ENCODE data around the gene LCN1. TPM values are rescaled to one million over a fixed set of nuclear protein-coding genes. Genes with fewer than 3 reads are reported as not detected.

The LCN1 gene
- total RNA-seq, 1 donor from 2014 or later: not detected

GRCh38 chr9:135570456-135570855 is 49.2 kb downstream of the LCN1 start:
- H3K9me3 Mint-ChIP-seq (ENCODE audit: low read depth): peaks cover 19% of the 10 kb centered on the region

DNA sequence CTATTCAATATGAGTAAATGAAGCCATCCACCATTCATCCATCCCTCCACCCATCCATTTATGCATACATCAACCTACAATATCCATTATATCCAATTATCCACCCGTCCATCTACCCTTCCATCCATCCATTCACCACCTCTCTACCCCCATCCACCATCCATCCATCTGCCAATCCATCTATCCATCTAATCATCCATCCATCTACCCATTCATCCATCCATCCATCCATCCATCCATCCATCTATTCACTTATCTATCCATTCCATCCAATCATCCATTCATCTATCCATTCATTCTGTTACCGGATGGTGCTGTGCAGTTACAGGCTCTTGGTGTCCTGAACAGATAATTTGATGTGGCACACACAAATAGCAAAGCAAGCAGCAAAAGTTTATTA is 51.0 kb downstream of the LCN1 start:
- Mint-ChIP-seq H3K9me3 (ENCODE audit: low read depth) (peaks cover 19% of the 10 kb centered on the region), H3K27ac (no peak overlapping the region), H3K4me1 (ENCODE audit: low read depth) (no peaks in the 10 kb centered on the region), H3K36me3 (ENCODE audit: insufficient read depth) (no peaks in the 10 kb centered on the region), H3K27me3 (peaks cover 8% of the 10 kb centered on the region), H3K4me3 (ENCODE audit: low read depth) (no peak overlapping the region)
- DNase-seq (ENCODE audit: low spot score, unreplicated experiment): no peak
- TF ChIP-seq CTCF (IDR thresholded peaks at IDR 0.05; ENCODE audit: unreplicated experiment): no peak

More at GRCh38 chr9:135570456-135570855, 49.2 kb downstream of the LCN1 start:
- no peak for DNase-seq (ENCODE audit: low spot score, unreplicated experiment)
- no peak for TF ChIP-seq CTCF (IDR thresholded peaks at IDR 0.05; ENCODE audit: unreplicated experiment)
- Mint-ChIP-seq H3K4me1 (ENCODE audit: low read depth) (no peaks in the 10 kb centered on the region), H3K27me3 (peaks cover 14% of the 10 kb centered on the region), H3K27ac (no peak overlapping the region), H3K4me3 (ENCODE audit: low read depth) (no peak overlapping the region), H3K36me3 (ENCODE audit: insufficient read depth) (no peaks in the 10 kb centered on the region)

- H3K9me3 Mint-ChIP-seq (ENCODE audit: low read depth): peaks cover 19% of the 10 kb centered on the region
- H3K27me3 Mint-ChIP-seq: peaks cover 8% of the 10 kb centered on the region
- H3K27ac Mint-ChIP-seq: no peak overlapping the region
- H3K36me3 Mint-ChIP-seq (ENCODE audit: insufficient read depth): no peaks in the 10 kb centered on the region
- H3K4me1 Mint-ChIP-seq (ENCODE audit: low read depth): no peaks in the 10 kb centered on the region
- DNase-seq (ENCODE audit: low spot score, unreplicated experiment): no peak
- TF ChIP-seq CTCF (IDR thresholded peaks at IDR 0.05; ENCODE audit: unreplicated experiment): no peak
- no peak overlapping the region for H3K4me3 Mint-ChIP-seq (ENCODE audit: low read depth)
These were observed 51.9 kb downstream of the LCN1 start for GRCh38 chr9:135573124-135573523.

DNA sequence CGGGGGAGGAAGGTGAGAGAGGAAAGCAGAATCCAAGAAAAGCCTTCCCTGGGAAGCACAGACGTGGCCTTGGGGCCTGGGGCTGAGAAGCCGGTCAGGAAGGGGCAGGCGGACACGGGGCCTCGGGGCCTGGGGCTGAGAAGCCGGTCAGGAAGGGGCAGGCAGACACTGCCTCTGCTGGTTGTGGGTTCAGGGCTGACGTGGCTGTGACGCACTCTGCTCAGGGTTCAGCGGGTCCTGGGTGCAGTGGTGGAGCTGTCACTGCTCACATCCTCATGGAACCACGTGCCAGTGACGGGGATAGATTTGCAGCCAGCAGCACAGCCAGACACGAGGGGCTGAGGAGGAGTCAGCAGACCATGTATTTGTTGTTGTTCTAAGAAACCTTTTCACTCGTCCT is 53.1 kb downstream of the LCN1 start:
- Mint-ChIP-seq H3K9me3 (ENCODE audit: low read depth) (peaks cover 13% of the 10 kb centered on the region), H3K27ac (no peak overlapping the region), H3K4me3 (ENCODE audit: low read depth) (no peak overlapping the region), H3K36me3 (ENCODE audit: insufficient read depth) (no peaks in the 10 kb centered on the region), H3K27me3 (peaks cover 3% of the 10 kb centered on the region), H3K4me1 (ENCODE audit: low read depth) (no peaks in the 10 kb centered on the region)
- TF ChIP-seq CTCF (IDR thresholded peaks at IDR 0.05; ENCODE audit: unreplicated experiment): no peak
- DNase-seq (ENCODE audit: low spot score, unreplicated experiment): no peak

GRCh38 chr9:135574943-135575342 is 53.7 kb downstream of the LCN1 start:
- H3K9me3 Mint-ChIP-seq (ENCODE audit: low read depth): peaks cover 7% of the 10 kb centered on the region
- H3K27ac Mint-ChIP-seq: no peak overlapping the region
- H3K4me3 Mint-ChIP-seq (ENCODE audit: low read depth): no peak overlapping the region
- H3K36me3 Mint-ChIP-seq (ENCODE audit: insufficient read depth): no peaks in the 10 kb centered on the region
- no peak for DNase-seq (ENCODE audit: low spot score, unreplicated experiment)
- H3K4me1 Mint-ChIP-seq (ENCODE audit: low read depth): no peaks in the 10 kb centered on the region
- peaks cover 2% of the 10 kb centered on the region for H3K27me3 Mint-ChIP-seq
- TF ChIP-seq CTCF (IDR thresholded peaks at IDR 0.05; ENCODE audit: unreplicated experiment): no peak

Other genes with a start within 250 kb of the LCN1 start
- gene PPP1R26, start 41.7 kb upstream of the LCN1 start, total RNA-seq: 48.3 and 50.2 TPM in 2 replicates
- gene MRPS2, start 20.8 kb upstream of the LCN1 start, total RNA-seq: 36.5 and 40.0 TPM in 2 replicates
- gene OBP2A, start 24.7 kb downstream of the LCN1 start, total RNA-seq: not detected in 2 replicates
- not detected in 2 replicates for gene PAEP, start 40.3 kb downstream of the LCN1 start, total RNA-seq
- not detected in 2 replicates for gene GLT6D1, start 118.1 kb downstream of the LCN1 start, total RNA-seq
- 0.57 and 1.5 TPM in 2 replicates for gene LCN9, start 141.9 kb downstream of the LCN1 start, total RNA-seq
- not detected in 2 replicates for gene SOHLH1, start 178.0 kb downstream of the LCN1 start, total RNA-seq
- 0.16 TPM in 1 of 2 replicates, not detected in the other for gene KCNT1, start 180.7 kb downstream of the LCN1 start, total RNA-seq